HG02938 (cell line): ENCODE results near the gene IQCM.

Experiments used
- ATAC-seq: cut with Tn5 transposase; IDR thresholded peaks from one replicate; pipeline ENCODE4 v1.9.1; 2021; ENCODE audit warnings: mild to moderate bottlenecking, moderate library complexity; ENCODE audit not compliant: unreplicated experiment

The IQCM gene, protein sequence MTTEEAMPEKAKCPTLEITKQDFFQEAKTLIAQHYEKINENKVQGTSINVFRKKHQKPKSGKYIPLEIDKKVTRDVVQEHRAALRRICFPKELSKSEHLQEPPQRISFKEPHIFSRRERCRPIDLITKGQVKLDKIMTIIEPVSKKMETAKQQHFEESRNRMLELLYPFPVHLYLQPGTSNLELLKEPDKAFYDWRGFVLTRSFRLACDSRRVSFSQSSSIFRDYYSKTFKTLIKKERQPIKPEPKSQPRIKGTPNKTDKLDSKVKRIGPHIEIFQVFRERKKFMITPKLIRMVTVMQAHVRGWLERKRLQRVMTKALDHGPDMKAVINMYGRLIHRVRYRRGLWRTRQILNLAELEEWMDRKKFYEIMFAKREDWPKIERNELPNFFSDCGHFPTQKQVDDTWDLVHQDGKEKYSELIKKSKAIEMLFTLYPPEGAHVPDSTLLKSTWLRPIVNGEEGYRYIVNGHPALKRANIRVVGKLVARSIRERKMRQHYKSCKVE

GRCh38 chr4:149815743-149816142, at the start of gene IQCM:
TSS of gene IQCM (minus strand) at chr4:149815843. CDS start at chr4:149742691, 73,152 bp downstream.
- no peak for ATAC-seq

- ATAC-seq: no peak
These were observed 41.8 kb upstream of the IQCM start for GRCh38 chr4:149857446-149857845.

DNA sequence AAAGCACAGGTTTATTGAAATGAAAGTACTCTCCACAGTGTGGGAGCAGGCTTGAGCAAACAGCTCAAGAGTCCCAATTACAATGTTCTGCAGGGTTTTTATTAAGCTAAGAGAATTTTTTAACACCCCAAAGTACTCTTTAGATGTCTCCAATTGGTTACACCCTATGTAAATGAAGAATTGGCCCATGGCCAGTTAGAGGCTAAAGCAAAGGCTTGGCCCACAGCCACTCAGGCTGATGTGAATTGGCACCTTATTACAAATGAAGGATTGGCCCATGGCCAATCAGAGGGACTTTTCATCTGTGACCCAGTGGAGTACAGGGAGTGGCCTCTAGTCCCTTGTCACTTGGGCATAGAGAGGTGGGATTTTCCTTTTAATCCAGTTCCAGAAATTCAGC, 30.1 kb upstream of the IQCM start:
- no peak for ATAC-seq

DNA sequence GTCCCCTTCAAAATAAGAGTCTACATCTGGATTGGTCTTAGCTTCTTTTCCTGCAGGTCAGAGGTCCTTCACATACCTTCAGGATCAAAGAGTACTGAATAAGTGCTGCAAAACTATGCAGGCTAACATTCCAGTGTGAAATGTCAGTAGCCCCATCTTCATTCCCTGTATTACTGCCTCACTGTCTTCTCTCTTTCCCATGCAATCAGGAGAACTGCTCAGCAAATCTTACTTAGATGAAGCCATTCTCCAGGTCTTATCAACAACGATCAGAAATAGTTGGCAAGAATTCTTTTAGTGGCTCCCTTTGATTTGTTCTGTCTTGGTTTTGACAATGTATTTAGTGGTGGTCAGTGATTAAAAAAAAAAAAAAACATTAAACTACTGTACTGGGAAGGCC, 26.0 kb upstream of the IQCM start:
- ATAC-seq: no peak

DNA sequence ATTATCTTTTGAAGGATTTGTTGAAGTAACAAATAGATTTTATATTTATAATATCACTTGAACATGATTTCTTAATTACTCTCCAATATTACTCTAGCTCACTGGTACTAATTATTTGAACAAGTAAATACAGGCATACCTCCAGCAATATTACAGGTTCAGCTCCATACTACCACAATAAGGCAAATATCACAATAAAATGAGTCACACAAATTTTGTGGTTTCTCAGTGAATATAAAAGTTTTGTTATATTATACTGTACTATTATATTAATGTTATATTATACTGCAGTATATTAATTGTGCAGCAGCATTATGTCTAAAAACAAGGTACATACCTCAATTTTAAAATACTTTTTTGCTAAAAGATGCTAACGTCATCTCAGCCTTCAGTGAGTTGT, 22.4 kb upstream of the IQCM start:
- ATAC-seq: no peak

DNA sequence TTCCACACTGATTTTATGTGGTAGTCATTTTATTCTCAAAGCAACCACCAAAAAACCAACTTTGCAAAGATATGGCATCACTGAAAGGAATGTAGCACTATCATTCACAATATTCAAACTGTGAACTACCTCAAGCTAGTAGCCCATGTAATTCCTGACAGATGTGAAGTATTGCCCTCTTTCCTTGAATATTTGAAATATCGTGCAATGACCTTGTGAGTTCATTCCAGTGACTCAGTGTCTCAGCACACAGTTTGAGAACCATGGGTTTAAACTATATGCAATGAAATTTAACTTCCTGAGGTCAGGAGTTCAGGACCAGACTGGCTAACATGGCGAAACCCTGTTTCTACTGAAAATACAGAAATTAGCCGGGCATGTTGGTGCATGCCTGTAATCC, 20.9 kb upstream of the IQCM start:
- no peak for ATAC-seq

GRCh38 chr4:149835280-149835679, 19.6 kb upstream of the IQCM start:
- ATAC-seq: no peak

DNA sequence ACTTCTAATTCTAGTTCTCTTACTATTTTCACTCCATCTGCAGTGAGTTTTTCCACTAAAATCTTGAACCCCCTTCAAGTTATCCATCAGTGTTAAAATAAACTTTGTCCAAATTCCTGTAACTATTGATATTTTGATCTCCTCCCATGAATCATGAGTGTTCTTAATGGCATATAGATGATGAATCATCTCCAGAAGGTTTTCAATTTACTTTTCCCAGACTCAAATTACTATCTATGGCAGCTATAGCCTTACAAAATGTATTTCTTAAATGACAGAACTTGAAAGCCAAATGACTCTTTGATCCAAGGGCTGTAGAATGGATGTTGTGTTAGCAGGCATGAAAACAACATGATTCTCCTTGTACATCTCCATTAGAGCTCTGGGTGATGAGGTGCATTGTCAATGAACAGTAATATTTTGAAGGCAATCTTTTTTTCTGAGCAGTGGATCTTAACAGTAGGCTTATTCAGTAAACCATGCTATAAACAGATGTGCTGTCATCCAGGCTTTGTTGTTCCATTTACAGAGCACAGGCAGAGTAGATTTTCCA, 16.1 kb upstream of the IQCM start:
- ATAC-seq: no peak

- no peak for ATAC-seq
These were observed 15.2 kb upstream of the IQCM start for GRCh38 chr4:149830823-149831222.

- ATAC-seq: no peak
These were observed 9.7 kb upstream of the IQCM start for GRCh38 chr4:149825336-149825735.

DNA sequence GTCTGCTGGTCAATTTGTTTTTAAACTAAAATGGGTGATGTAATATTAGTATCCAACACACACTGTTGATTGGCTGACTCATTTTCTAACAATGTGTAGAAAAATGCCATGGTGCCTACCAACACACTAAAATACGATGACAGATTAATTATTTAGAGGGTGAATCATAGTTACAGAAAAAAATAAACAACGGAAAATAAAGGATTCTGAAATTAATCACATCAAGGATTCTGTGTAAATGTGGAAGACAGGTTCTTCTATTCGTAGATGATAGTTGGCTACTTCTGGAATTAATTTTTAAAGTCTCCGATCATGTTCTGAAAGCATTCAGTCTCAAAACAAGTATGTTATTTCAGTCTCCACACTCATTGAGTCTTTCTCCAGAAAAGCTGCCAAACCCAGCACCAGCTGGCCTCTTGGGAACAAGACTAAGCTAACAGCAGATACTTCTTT, 8.2 kb upstream of the IQCM start:
- ATAC-seq: no peak

DNA sequence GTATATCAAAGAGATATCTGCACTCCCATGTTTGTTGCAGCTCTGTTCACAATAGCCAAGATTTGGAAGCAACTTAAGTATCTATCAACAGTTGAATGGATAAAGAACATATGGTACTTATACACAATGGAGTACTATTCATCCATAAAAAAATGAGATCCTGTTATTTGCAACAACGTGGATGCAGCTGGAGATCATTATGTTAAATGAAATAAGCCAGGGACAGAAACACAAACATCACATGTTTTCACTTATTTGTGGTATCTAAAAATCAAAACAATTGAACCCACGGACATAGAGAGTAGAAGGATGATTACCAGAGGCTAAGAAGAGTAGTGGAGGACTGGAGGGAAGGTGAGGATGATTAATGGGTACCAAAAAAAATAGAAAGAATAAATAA, 14.2 kb downstream of the IQCM start:
- no peak for ATAC-seq

- ATAC-seq: no peak
These were observed 16.1 kb downstream of the IQCM start for GRCh38 chr4:149799546-149799945.

DNA sequence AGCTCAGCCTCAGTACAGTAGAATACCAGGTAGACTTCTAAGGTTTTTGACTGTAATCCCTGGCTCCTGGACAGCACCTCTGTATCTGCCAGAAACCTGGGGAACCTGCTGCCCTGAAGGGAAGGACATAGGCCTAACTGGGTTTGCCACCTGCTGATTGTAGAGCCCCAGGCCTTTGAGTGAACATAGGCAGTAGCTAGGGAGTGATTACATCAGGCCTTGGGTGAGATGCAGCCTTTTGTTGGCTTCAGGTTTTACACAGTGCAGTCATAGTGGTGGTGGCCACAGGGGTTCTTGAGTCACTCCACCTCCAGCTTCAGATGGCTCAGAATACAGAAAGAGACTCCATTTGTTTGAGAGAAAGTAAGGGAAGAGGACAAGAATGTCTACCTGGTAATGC, 19.3 kb downstream of the IQCM start:
- ATAC-seq: no peak

- no peak for ATAC-seq
These were observed 20.4 kb downstream of the IQCM start for GRCh38 chr4:149795256-149795655.

- no peak for ATAC-seq
These were observed 21.3 kb downstream of the IQCM start for GRCh38 chr4:149794352-149794751.

DNA sequence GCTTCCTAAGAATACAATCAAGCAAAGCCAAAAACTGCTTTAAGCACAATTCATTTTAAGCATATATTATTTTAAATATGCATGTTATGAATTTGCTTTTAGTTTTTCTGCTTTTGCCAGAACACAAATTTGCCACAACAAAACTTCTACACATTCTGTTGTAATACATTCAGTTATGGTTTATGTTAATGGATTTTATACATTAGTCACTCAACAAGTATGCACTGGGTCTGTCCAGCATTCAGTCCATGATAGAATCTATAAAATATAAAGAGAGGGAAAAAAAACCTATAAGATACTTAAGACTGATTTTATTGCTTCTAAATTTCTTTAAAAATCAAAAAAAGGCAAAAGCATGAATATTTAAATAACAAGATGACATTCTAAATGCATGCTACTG, 22.2 kb downstream of the IQCM start:
- ATAC-seq: no peak

DNA sequence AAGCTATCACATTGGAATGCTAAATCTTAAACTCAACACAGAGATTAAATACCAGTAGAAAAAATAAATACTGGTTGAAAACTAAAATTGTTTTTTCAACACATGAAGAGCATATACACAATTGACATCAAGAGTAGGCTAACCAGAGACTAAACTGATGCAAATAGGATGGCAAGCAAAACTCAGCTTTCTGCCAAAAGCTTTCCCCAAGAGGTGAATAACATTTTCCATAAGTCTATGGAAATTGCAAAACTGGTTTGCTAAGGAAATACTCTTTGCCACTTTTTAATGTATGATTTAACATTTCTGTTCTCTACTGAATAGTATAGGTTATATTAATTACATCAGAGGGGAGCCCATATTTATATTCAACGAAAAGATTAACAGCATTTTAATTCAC, 23.8 kb downstream of the IQCM start:
- ATAC-seq: no peak

DNA sequence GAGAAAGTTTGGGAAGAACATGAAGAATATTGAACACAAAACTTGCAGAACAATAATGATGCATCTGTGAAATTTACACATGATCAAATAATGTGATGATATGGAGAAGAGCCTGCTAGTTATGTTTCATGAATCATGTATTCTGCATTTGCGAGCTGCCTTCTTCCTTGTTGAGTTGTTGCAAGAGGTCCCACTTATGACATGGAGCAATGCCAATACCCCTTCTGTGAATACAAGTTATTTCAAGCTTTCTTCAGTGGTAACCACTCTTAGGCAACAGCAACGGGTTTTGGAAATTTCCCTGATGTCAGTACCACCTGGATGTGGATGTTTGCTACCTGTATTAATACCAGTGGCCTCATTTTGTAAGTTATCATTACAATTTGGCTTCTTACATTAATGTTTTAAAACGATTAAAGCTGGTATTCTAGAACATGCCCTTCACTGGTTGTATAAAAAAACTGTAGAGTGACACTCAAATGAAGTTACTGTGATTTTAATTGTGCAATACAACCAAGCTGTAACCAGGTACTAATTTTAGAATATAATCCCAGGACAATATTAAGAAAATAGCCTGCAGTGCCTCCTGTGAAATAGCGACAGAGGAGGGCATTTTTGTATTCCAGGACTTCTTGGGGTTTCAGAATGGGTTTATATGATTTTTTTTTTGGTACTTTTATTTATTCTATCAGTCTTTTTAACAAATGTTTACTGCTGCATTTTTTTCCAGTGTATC, 25.3 kb downstream of the IQCM start:
- ATAC-seq: no peak

DNA sequence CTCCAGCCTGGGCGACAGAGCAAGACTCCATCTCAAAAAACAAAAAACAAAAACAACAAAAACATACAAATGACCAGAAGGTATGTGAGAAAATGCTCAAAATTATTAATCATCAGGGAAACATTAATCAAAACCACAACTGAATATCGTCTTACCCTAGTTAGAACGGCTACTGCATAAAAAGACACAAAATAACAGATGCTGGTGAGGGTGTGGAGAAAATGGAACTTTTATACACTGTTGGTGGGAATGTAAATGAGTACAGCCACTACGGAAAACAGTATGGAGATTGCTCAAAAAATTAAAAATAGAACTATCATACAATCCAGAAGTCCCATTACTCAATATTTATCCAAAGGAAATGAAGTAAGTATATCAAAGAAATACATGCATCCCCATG, 27.3 kb downstream of the IQCM start:
- ATAC-seq: no peak

GRCh38 chr4:149785696-149786431, 29.8 kb downstream of the IQCM start:
- no peak for ATAC-seq
